GM18867 (cell line): ENCODE results near the gene OR12D3.
"Not testable (repeated sequence)": the region's sequence is repeated elsewhere in the genome, so short reads cannot be mapped to it uniquely, and the experiment has no call there.

Source experiments
- ATAC-seq: cut with Tn5 transposase; IDR thresholded peaks from one replicate; pipeline ENCODE4 v1.9.1; 2021; ENCODE audit warnings: mild to moderate bottlenecking, moderate library complexity; ENCODE audit not compliant: unreplicated experiment

OR12D3 gene

DNA sequence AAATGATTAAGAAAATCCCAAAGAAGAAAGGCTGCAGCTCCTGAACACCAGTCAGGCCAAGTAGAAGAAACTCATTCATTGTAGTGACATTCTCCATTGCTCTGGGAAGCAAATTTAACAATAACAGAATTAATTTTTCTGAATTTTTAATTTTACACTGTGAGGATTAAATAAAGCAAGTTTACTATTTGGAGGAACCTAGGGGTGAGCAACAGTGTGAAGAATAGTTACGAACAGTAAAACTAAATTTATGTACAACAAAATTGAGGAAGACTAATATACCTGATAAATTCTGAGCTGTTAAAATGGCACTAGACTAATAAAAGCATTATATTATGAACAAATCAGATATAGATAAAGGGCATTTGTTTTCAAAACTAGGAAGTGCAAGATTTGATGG, at the start of gene OR12D3:
Gene OR12D3 (minus strand): TSS at position 101 of the 400 bp plus-strand sequence. CDS start 4 bp downstream, at position 97.
- ATAC-seq: no peak

DNA sequence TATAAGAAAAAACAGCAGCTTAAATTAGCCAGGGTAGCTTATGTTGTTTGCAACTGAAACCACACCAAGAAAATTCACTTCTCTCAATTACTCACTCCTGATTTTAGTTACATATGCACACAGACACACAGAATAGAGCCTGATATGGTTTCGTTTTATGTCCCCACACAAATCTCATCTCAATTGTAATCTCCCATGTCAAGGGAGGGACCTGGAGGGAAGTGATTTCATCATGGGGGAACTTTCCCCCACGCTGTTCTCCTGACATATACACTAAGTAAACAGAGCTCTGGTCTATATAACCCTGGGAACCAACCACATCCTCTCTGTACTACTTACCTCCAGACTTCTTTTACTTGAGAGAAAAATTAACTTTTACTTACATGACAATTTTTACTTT, 49.5 kb upstream of the OR12D3 start:
- no peak for ATAC-seq

DNA sequence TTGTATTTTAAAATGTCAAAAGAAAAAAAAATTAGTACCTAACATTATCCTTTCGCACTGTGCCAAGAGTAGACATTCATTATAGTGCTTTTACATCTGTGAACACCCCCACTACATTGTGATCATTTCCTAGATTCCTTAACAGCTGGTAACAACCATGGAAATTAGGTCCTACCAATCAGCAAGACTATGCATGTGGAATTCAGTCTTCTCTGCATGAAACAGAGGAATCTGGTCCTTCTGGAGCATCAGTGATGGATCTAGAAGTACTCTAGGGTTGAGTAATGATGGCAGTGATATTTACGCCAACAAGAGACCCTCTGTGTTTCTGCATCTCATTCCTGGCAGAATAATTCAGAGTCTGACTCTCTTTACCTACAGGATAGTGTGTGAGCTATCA, 49.1 kb upstream of the OR12D3 start:
- no peak for ATAC-seq

DNA sequence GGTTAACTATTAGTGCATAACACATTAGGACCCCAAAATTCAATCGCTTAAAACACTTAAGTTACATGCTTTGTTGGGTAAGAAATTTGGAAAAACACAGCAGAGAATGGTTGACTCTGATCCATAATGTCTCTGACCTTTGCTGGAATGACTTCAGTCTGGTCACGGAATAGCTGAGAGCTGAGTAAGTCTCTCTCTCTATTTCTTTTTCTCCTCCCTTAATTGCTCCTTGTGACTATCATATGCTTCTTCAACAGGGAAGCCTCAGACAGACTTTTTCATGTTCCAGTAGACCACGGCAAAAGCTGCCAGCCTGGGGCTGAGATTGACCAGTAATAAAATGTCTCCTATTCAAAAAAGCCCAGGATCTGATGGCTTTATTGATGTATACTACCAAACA, 44.4 kb upstream of the OR12D3 start:
- ATAC-seq: no peak

DNA sequence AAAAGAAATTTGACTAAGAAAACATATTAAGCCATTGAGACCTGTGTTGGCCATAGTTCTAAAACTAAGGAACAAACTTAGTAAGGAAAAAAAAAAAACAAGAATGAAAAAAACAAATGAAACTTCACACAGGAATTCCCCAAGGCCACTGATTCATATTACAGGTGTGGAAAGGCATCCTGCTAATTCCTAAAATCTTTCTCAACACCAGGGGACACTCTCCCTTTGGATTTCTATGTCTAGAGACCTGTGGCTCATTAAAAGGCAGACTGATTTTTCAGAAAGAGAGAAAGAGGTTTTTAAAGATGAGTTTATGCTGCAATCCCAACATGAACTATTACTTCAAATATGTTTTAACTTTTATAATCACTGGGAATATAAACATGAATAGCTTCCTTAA, 39.5 kb upstream of the OR12D3 start, which contains the start of gene OR12D1:
Gene OR12D1 (plus strand): TSS at position 341 of the 400 bp plus-strand sequence.
- ATAC-seq: no peak

DNA sequence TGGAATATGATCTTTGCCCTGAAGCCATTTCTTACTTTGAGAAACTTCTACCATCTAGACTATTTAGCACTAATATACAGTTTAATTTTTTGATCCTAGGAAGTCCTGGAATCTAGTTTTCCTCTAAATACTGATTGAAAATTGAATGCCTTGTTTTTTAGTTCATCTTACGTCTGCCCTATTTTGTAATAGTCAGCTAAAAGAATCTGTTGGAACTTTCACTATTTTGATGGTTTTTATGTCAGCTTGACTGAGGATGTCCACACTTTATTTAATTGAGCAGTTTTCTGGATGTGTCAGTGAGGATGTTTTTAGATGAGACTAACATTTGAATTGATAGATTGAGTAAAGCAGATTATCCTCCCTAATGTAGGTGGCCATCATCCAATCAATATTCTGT, 28.7 kb upstream of the OR12D3 start:
- ATAC-seq: no peak

DNA sequence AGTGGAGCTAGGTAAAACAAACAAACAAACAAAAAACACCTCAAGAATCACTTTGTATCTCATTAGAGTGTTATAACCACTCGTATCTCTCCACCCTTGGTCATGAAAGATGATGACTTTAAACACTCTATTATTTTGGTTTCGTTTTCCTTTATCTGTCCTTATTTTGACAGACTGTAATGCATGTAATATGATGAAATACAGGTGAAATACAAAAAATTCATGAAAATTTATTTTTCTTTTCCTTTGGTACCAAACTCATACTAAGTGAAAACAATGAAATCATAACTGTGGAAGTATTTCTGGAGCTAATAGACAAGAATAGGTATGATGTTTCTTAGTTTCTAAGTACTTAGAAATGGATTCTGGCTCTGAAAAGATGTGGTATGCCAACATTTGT, 24.4 kb upstream of the OR12D3 start:
- no peak for ATAC-seq

DNA sequence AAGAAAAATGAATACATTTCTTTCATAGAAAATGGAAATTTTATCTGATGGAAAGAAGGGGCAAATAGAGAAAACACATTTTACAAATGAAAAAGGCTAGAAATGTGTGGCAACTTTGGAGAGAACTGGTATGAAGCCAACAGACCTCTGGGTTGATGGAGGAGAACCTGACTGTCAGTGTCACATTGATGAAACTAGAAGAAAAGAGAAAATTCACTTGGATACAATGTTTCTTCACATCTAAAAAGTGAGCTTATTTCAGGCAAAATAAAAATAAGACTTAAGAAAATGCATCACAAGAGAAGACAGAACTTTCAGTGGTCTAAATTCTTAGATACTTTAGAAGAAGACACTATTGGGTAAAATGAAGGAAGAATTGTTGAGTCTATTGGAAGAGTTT, 20.2 kb upstream of the OR12D3 start, which contains the start of gene OR12D2:
Gene OR12D2 (plus strand): TSS at position 301 of the 400 bp plus-strand sequence. CDS start 1,069 bp downstream, outside the sequence.
- ATAC-seq: no peak

GRCh38 chr6:29388533-29388932, 13.4 kb upstream of the OR12D3 start:
- ATAC-seq: no peak

- no peak for ATAC-seq
These were observed 912 bp upstream of the OR12D3 start for GRCh38 chr6:29376003-29376402.

GRCh38 chr6:29368765-29369164, 6.3 kb downstream of the OR12D3 start, which contains the start of gene OR5V1:
Gene OR5V1 (minus strand): TSS chr6:29368865. CDS start chr6:29356195, 12,670 bp downstream.
- no peak for ATAC-seq

GRCh38 chr6:29355603-29356002, 19.5 kb downstream of the OR12D3 start:
- no peak for ATAC-seq

GRCh38 chr6:29354980-29355379, 20.1 kb downstream of the OR12D3 start:
- ATAC-seq: no peak

DNA sequence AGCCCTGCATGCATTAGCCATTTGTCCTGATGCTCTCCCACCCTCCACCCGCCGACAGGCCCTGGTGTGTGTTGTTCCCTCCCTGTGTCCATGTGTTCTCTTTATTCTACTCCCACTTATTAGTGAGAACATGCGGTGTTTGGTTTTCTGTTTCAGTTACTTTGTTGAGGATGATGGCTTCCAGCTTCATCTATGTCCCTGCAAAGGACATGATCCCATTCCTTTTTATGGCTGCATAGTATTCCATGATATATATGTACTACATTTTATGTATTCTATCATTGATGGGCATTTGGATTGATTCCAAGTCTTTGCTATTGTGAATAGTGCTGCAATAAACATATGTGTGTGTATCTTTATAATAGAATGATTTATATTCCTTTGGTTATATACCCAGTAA, 25.7 kb downstream of the OR12D3 start:
- not testable (repeated sequence) for ATAC-seq

DNA sequence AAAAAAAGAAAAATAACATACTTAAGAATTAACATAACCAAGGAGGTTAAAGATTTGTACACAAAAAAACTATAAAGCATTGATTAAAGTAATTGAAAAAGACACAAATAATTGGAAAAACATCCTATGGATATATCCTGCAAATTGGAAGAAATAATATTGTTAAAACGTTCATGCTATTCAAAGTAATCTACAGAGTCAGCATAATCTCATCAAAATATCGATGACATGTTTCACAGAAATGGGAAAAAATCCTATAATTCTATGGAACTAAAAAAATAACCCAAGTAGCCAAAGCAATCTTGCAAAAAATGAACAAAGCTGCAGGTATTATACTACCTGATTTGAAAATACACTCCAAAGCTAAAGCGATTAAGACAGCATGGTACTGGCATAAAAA, 29.7 kb downstream of the OR12D3 start:
- no peak for ATAC-seq

GRCh38 chr6:29336269-29336668, 38.8 kb downstream of the OR12D3 start:
- ATAC-seq: no peak

DNA sequence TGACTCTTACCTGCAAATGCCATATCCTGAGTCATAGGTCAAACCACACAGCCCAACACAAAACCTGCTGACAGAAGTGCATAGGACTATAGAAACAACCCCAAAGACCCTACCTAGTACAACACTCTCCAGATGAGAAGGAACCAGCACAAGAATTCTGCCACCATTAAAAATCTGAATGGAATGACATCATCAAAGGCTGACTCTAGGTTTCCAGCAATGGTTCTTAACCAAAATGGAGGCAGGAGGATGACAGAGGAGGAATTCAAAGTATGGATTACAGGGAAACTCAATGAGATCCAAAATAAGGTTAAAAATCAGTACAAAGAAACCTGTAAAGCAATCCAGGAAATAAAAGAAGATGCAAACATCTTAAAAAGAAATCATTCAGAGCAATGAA, 42.4 kb downstream of the OR12D3 start:
- ATAC-seq: no peak

DNA sequence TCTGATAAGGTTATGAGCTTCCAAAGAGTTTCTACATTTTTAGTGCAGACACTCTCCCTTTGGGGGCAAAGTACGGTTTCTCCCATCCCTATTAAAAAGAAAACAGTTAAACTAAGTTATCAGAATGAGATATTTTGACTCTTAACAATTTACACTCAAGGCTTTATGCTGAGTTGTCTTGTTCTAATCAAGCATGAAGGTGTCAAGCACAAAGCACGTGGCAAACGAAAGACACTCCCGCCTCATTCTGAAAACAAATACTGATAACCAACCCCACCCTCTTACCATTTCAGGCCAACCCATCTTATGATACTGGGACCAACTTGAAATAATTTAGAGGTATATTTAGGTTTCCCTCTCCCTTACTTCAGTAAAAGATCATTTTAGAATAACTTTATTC, 49.3 kb downstream of the OR12D3 start:
- no peak for ATAC-seq
